Naive B cell (primary cell): ENCODE results near the gene ZNRF2. TPM values are rescaled to one million over a fixed set of nuclear protein-coding genes. Genes with fewer than 3 reads are reported as not detected.
A peak's percentile ranks its signal among the peaks of the same experiment; 100 is the strongest.

Experiments used
- ATAC-seq, 2 donors: fragments of 150-1000 bp; cut with Tn5 transposase; 2 replicates each; pipeline ENCODE4 v1.10.0; 2021; ENCODE audit warnings: low read depth in 2 of 2, mild to moderate bottlenecking in 2 of 2, moderate library complexity in 2 of 2
- DNase-seq: peaks from one replicate; pipeline ENCODE4 v3.0.0; 2022
- H3K27ac Mint-ChIP-seq, 6 donors: one replicate each; pipeline ENCODE4 v1.8.0; 2020 to 2022; ENCODE audit warnings: mild to moderate bottlenecking in 6 of 6, mixed read lengths in 6 of 6, moderate library complexity in 5 of 6, inconsistent platforms in 2 of 6
- H3K27me3 Mint-ChIP-seq, 3 donors: one replicate each; pipeline ENCODE4 v1.8.0; 2021 to 2022; ENCODE audit warnings: mixed read lengths in 3 of 3, mild to moderate bottlenecking in 1 of 3
- H3K36me3 Mint-ChIP-seq, 2 donors: one replicate each; pipeline ENCODE4 v1.8.0; 2020 to 2022; ENCODE audit warnings: mixed read lengths in 2 of 2, inconsistent platforms in 1 of 2, mild to moderate bottlenecking in 1 of 2
- H3K4me1 Mint-ChIP-seq, 3 donors: one replicate each; pipeline ENCODE4 v1.8.0; 2020 to 2022; ENCODE audit warnings: mixed read lengths in 3 of 3, inconsistent platforms in 1 of 3, mild to moderate bottlenecking in 1 of 3, moderate library complexity in 1 of 3
- H3K4me3 Mint-ChIP-seq, 8 donors: one replicate each; pipeline ENCODE4 v1.8.0; 2020 to 2022; ENCODE audit warnings: mild to moderate bottlenecking in 8 of 8, mixed read lengths in 8 of 8, moderate library complexity in 8 of 8, inconsistent platforms in 2 of 8
- H3K9me3 Mint-ChIP-seq, 7 donors: one replicate each; pipeline ENCODE4 v1.8.0; 2020 to 2022; ENCODE audit warnings: mixed read lengths in 7 of 7, mild to moderate bottlenecking in 5 of 7, inconsistent platforms in 2 of 7, moderate library complexity in 1 of 7
- polyA plus RNA-seq, 6 donors: library from polyadenylated mRNA; unstranded; fragments of 300-500 nt; fragmentation: Illumina TruSeq; gene quantifications; one replicate each; pipeline ENCODE4 v1.2.3, GENCODE V29; 2021; ENCODE audit warnings: low read depth in 6 of 6

The ZNRF2 gene
- polyA plus RNA-seq, 6 donors from 2014 or later = 0.84 to 7.7 (median 2.8) TPM

- ATAC-seq = no peak
Observed at GRCh38 chr7:30269490-30269889, 14.9 kb upstream of the ZNRF2 start.

DNA sequence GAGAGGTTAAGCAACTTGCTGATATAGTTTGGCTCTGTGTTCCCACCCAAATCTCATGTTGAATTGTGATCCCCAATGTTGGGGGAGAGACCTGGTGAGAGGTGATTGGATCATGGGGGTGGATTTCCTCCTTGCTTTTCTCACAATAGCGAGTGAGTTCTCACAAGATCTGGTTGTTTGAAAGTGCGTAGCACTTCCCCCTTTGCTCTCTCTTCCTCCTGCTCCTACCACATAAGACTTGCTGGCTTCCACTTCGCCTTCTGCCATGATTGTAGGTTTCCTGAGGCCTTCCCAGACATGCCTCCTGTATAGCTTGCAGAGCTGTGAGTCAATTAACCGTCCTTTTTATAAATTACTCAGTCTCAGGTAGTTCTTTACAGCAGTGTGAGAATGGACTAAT lies 13.5 kb upstream of the ZNRF2 start:
- ATAC-seq (no peak), DNase-seq (no peak)
- Mint-ChIP-seq H3K27ac (no peak overlapping the region), H3K36me3 (no peaks in the 10 kb centered on the region), H3K27me3 (no peaks in the 10 kb centered on the region), H3K9me3 (no peaks in the 10 kb centered on the region), H3K4me1 (peaks cover 0 to 5% (median 0%) of the 10 kb centered on the region in 3 donors), H3K4me3 (no peak overlapping the region)

More at GRCh38 chr7:30269490-30269889, 14.9 kb upstream of the ZNRF2 start:
- Mint-ChIP-seq H3K9me3 (peaks cover 0 to 2% (median 0%) of the 10 kb centered on the region in 7 donors), H3K4me3 (no peak overlapping the region), H3K27ac (no peak overlapping the region), H3K36me3 (no peaks in the 10 kb centered on the region), H3K27me3 (no peaks in the 10 kb centered on the region), H3K4me1 (peaks cover 0 to 5% (median 0%) of the 10 kb centered on the region in 3 donors)
- no peak for DNase-seq

GRCh38 chr7:30272126-30272525 lies 12.3 kb upstream of the ZNRF2 start:
- no peak for DNase-seq
- H3K9me3 Mint-ChIP-seq = no peaks in the 10 kb centered on the region
- no peaks in the 10 kb centered on the region for H3K36me3 Mint-ChIP-seq
- H3K27ac Mint-ChIP-seq = no peak overlapping the region
- peaks cover 0 to 5% (median 0%) of the 10 kb centered on the region in 3 donors for H3K4me1 Mint-ChIP-seq
- no peaks in the 10 kb centered on the region for H3K27me3 Mint-ChIP-seq
- no peak for ATAC-seq
- H3K4me3 Mint-ChIP-seq = no peak overlapping the region

- ATAC-seq (no peak), DNase-seq (no peak)
- H3K27me3 Mint-ChIP-seq = no peaks in the 10 kb centered on the region
- no peak overlapping the region for H3K4me3 Mint-ChIP-seq
- H3K4me1 Mint-ChIP-seq = peaks cover 2 to 11% (median 6%) of the 10 kb centered on the region in 3 donors
- no peaks in the 10 kb centered on the region for H3K36me3 Mint-ChIP-seq
- no peaks in the 10 kb centered on the region for H3K9me3 Mint-ChIP-seq
- no peak overlapping the region for H3K27ac Mint-ChIP-seq
Observed at GRCh38 chr7:30273552-30273951, 10.8 kb upstream of the ZNRF2 start.

GRCh38 chr7:30274641-30275040 lies 9.8 kb upstream of the ZNRF2 start:
- Mint-ChIP-seq H3K27me3 (no peaks in the 10 kb centered on the region), H3K36me3 (no peaks in the 10 kb centered on the region), H3K9me3 (no peaks in the 10 kb centered on the region), H3K27ac (no peak overlapping the region), H3K4me3 (no peak overlapping the region), H3K4me1 (peaks cover 10 to 17% (median 16%) of the 10 kb centered on the region in 3 donors)
- DNase-seq = no peak
- ATAC-seq = no peak

DNA sequence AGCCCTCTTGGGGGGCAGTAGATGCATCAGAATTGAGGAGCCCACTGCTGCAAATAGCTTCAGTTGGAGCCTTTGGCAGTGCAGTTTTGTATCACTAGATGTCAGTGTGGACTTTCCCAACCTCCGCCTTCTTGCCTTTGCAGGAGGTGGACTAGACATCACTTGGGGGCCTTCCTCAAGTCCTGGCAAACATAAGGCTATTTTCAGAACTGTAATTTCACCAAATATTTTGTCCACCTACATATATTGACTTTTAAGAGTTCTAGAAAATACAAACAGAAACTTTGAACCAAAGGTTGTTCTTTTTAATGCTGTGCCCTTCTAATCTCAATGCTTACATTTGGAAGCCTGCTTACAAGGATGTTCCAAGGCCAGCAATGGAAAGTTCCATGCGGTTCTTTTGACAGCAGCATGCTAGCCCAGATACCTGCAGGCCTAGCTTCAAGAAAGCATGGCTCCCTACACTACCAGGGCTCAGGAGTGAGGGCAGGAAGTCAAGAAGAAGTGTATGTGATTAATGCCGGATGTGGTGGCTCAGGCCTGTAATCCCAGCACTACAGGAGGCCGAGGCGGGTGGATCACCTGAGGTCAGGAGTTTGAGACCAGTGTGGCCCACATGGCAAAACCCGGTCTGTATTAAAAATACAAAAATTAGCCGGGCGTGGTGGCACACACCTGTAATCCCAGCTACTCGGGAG lies 8.0 kb upstream of the ZNRF2 start:
- Mint-ChIP-seq H3K4me1 (peaks cover 12 to 20% (median 13%) of the 10 kb centered on the region in 3 donors), H3K27me3 (no peaks in the 10 kb centered on the region), H3K36me3 (no peaks in the 10 kb centered on the region), H3K27ac (peak overlapping the region in 1 of 6 donors; percentile 54), H3K4me3 (no peak overlapping the region), H3K9me3 (no peaks in the 10 kb centered on the region)
- DNase-seq (peak; percentile 40), ATAC-seq (peak; percentile 65 to 72)

GRCh38 chr7:30278376-30278775 lies 6.0 kb upstream of the ZNRF2 start:
- Mint-ChIP-seq H3K27ac (peak overlapping the region in 1 of 6 donors; percentile 85), H3K4me1 (peaks cover 16 to 24% (median 18%) of the 10 kb centered on the region in 3 donors), H3K4me3 (no peak overlapping the region), H3K27me3 (no peaks in the 10 kb centered on the region), H3K9me3 (no peaks in the 10 kb centered on the region), H3K36me3 (no peaks in the 10 kb centered on the region)
- ATAC-seq (no peak), DNase-seq (no peak)

GRCh38 chr7:30278849-30279652 lies 5.3 kb upstream of the ZNRF2 start:
- peak overlapping the region in 2 of 6 donors; percentile 26 for H3K27ac Mint-ChIP-seq
- peak overlapping the region in 2 of 8 donors; percentile 6 to 25 for H3K4me3 Mint-ChIP-seq
- peaks cover 18 to 31% (median 23%) of the 10 kb centered on the region in 3 donors for H3K4me1 Mint-ChIP-seq
- no peaks in the 10 kb centered on the region for H3K9me3 Mint-ChIP-seq
- no peaks in the 10 kb centered on the region for H3K27me3 Mint-ChIP-seq
- H3K36me3 Mint-ChIP-seq = no peaks in the 10 kb centered on the region
- DNase-seq (no peak), ATAC-seq (no peak)

- H3K4me3 Mint-ChIP-seq = peak overlapping the region in 2 of 8 donors; percentile 6 to 25
- no peaks in the 10 kb centered on the region for H3K27me3 Mint-ChIP-seq
- H3K4me1 Mint-ChIP-seq = peaks cover 18 to 32% (median 24%) of the 10 kb centered on the region in 3 donors
Observed at GRCh38 chr7:30279653-30279904, 4.8 kb upstream of the ZNRF2 start.

DNA sequence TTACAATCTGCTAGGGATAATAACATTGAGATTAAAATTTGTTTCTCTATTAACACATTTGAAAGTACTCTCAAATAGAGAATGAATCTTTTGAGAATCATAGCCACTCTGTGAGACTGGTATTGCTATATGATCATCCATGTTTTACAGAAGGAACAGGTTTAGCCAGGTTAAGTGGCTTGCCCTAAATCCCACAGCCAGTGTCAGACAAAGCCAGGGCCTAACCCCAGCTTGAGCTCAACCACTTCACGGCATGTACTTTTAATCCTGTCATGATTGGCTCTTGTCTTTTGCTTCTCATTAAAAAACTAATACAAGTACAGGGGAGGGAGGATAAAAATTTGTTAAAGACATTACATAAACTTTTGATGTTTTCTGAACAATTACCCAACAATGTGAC lies 3.8 kb upstream of the ZNRF2 start:
- Mint-ChIP-seq H3K27me3 (no peaks in the 10 kb centered on the region), H3K36me3 (peaks cover 0 to under 1% of the 10 kb centered on the region in 2 donors), H3K9me3 (no peaks in the 10 kb centered on the region), H3K4me1 (peaks cover 18 to 32% (median 24%) of the 10 kb centered on the region in 3 donors), H3K4me3 (peak overlapping the region in 1 of 8 donors; percentile 31), H3K27ac (no peak overlapping the region)
- ATAC-seq (no peak), DNase-seq (no peak)

More at GRCh38 chr7:30279653-30279904, 4.8 kb upstream of the ZNRF2 start:
- H3K9me3 Mint-ChIP-seq = no peaks in the 10 kb centered on the region
- peak overlapping the region in 2 of 6 donors; percentile 26 for H3K27ac Mint-ChIP-seq
- no peaks in the 10 kb centered on the region for H3K36me3 Mint-ChIP-seq
- ATAC-seq = no peak
- DNase-seq = no peak

GRCh38 chr7:30281263-30281662 lies 3.1 kb upstream of the ZNRF2 start:
- no peaks in the 10 kb centered on the region for H3K27me3 Mint-ChIP-seq
- H3K27ac Mint-ChIP-seq = peak overlapping the region in 2 of 6 donors; percentile 63 to 91
- peaks cover 0 to 7% of the 10 kb centered on the region in 2 donors for H3K36me3 Mint-ChIP-seq
- no peak for ATAC-seq
- DNase-seq = no peak
- H3K4me1 Mint-ChIP-seq = peaks cover 23 to 37% (median 30%) of the 10 kb centered on the region in 3 donors
- peak overlapping the region in 2 of 8 donors; percentile 4 to 57 for H3K4me3 Mint-ChIP-seq
- H3K9me3 Mint-ChIP-seq = peaks cover 0 to 5% (median 2%) of the 10 kb centered on the region in 7 donors

GRCh38 chr7:30281791-30282190 lies 2.6 kb upstream of the ZNRF2 start:
- ATAC-seq = no peak
- no peak overlapping the region for H3K27ac Mint-ChIP-seq
- no peaks in the 10 kb centered on the region for H3K27me3 Mint-ChIP-seq
- H3K4me1 Mint-ChIP-seq = peaks cover 27 to 42% (median 34%) of the 10 kb centered on the region in 3 donors
- H3K4me3 Mint-ChIP-seq = peak overlapping the region in 1 of 8 donors; percentile 57
- peaks cover 0 to 9% of the 10 kb centered on the region in 2 donors for H3K36me3 Mint-ChIP-seq
- DNase-seq = no peak
- H3K9me3 Mint-ChIP-seq = peaks cover 0 to 9% (median 3%) of the 10 kb centered on the region in 7 donors

DNA sequence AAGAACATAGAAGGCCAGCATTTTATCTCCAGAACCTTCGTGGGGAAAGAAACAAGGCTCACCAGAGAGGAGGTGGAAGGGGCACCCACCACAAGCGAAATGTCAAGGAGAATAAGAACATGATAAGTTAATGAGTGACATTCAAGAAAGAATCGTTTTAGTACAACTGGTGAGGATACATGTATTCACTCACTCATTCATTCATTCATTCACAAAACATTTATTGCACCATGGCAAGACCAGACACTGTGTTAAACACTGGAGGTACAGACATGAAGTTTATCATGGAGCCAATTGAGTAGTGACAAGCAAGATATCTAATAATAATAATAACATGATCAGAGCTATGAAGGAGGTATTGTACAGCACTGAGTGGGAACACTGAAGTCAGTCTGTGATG lies 1.7 kb upstream of the ZNRF2 start:
- H3K27ac Mint-ChIP-seq = peak overlapping the region in 4 of 6 donors; percentile 5 to 96 (median 71)

More for the DNA sequence above, 1.7 kb upstream of the ZNRF2 start:
- Mint-ChIP-seq H3K9me3 (peaks cover 0 to 9% (median 3%) of the 10 kb centered on the region in 7 donors), H3K27me3 (no peaks in the 10 kb centered on the region), H3K4me3 (peak overlapping the region in 4 of 8 donors; percentile 30 to 90 (median 56)), H3K4me1 (peaks cover 29 to 50% (median 36%) of the 10 kb centered on the region in 3 donors), H3K36me3 (peaks cover 0 to 9% of the 10 kb centered on the region in 2 donors)
- no peak for ATAC-seq
- DNase-seq = no peak
